C4-2B (cell line): ENCODE data around the gene CD24.

ENCODE experiments used
- H3K27ac ChIP-seq: fragments of 450-650 bp; 2 replicates; pipeline ENCODE4 v1.5.1; 2017
- ZFX ChIP-seq: fragments of 450-650 bp; IDR thresholded peaks from 2 replicates; pipeline ENCODE4 v1.6.1; 2017
- TF ChIP-seq, protein P1 (sequence below): fragments of 450-650 bp; conservative IDR thresholded peaks from 2 replicates; pipeline ENCODE4 v1.5.1; 2017; ENCODE audit warnings: mild to moderate bottlenecking

The CD24 gene

DNA sequence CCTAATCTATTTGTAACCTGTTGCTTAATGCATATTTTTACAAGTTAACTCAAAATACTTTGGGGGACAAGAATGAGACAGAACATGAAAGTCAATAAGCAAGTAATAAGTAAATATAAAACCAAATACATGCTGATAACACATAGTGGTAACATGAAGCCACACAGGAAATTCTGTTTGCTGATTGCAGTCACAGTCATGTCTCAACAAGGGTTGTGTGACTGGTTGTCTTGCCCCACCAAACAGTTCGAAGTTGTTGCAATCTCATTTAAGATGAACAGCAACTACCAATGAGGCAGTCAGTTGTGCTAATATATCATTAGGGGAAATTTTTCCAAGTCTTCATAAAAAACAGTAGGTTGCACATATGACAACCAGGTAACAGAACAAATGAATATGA is 14.5 kb downstream of the CD24 start:
- TF ChIP-seq, protein P1, sequence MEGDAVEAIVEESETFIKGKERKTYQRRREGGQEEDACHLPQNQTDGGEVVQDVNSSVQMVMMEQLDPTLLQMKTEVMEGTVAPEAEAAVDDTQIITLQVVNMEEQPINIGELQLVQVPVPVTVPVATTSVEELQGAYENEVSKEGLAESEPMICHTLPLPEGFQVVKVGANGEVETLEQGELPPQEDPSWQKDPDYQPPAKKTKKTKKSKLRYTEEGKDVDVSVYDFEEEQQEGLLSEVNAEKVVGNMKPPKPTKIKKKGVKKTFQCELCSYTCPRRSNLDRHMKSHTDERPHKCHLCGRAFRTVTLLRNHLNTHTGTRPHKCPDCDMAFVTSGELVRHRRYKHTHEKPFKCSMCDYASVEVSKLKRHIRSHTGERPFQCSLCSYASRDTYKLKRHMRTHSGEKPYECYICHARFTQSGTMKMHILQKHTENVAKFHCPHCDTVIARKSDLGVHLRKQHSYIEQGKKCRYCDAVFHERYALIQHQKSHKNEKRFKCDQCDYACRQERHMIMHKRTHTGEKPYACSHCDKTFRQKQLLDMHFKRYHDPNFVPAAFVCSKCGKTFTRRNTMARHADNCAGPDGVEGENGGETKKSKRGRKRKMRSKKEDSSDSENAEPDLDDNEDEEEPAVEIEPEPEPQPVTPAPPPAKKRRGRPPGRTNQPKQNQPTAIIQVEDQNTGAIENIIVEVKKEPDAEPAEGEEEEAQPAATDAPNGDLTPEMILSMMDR: no peak
- no peak for TF ChIP-seq ZFX

DNA sequence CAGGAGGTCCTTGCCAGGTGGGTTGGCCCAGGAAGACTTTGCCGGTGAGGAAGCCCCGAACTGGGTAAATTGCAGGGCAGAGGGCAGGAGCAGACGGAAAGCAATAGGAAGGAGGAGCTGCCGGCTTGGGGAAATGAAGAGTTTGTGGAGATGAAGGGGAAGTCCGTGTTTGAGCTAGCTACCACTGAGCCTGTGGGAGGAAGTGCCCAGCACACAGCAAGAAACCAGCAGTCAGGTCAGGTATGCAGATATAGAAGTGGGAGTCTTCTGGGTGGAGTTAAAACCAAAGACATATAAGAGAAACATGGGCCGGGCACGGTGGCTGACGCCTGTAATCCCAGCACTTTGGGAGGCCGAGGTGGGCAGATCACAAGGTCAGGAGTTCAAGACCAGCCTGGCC is 34.7 kb downstream of the CD24 start:
- H3K27ac ChIP-seq: peak overlapping the region; percentile 80
- TF ChIP-seq, protein P1: no peak
- no peak for TF ChIP-seq ZFX

More for the DNA sequence above, 14.5 kb downstream of the CD24 start:
- no peak overlapping the region for H3K27ac ChIP-seq

DNA sequence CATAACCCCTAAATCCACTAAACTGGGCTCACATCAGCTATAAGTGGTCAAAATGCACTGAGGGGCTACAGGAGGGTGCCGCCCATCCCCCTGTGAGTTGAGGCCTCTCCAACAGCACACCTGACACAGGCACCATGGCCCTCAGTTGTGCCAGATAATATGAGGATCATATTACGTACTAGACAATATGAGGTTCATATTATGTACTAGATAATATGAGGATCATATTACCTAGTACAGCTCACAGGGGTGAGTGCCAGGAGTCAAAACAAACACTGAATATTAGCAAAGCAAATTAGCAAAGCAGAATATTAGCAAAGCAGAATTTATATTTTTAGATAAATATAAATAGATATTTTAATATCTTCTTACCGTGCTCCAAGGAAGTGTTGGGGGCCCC is 35.3 kb downstream of the CD24 start:
- TF ChIP-seq, protein P1: no peak
- TF ChIP-seq ZFX: no peak
- peak overlapping the region; percentile 80 for H3K27ac ChIP-seq

DNA sequence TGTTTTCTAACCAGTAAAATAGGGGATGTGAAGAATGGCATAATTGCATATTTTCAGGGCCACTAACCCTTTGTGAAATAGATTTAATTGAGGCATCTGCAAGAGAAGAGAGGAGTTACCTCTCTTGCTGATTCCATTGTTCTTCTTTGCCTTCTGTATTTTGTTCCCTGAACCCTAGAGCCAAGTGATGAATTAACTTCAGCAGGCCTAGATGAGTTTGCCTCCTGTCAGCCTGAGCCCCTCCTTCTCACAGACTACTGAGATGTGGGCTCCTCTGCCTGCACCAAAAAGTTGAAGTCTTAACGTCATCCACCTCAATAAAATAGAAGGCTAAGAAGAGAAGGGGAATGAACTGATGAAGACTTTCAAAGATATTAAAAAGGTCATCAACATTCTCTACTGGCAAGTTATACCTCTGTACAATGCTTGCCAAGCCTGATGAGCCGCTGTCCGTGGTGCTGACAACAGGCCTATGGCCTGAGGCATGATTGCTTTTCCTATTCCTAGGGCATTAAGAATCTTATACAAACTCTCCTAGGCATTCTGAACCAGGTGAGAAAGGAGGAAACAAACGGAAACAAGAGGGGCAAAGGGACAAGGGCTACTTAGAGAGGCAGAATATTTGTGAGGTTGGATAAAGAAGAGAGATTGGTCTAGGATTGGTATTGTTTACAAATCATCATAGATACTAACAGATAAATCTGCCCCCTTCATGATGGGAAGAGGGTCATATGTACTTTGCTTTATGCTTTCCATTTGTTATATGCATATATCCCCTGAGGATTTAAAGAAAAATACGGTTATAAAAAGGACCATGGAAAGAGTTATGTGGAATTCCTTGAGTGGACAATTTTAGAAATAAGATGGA is 46.8 kb downstream of the CD24 start:
- no peak for TF ChIP-seq ZFX
- TF ChIP-seq, protein P1: no peak
- H3K27ac ChIP-seq: no peak overlapping the region

DNA sequence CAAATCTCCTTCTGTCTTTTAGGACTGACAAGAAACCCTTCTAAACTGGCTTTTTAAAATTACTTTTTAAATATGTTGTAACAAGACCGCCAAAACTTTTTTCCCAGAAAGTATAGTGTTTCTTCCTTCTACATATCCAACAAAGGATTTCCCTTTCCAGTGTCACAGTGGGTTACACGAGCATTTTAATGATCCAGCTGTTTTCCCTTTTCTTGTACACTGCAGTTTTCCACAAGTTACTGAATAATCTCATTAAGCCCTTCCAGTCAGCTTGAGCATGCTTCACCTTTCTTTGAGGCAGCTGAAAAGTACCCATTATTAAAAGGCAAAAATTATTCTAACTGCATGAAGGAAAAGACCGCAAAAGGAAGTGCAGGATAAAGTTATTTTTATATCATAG is 48.6 kb downstream of the CD24 start:
- no peak overlapping the region for H3K27ac ChIP-seq
- TF ChIP-seq, protein P1: no peak
- TF ChIP-seq ZFX: no peak

DNA sequence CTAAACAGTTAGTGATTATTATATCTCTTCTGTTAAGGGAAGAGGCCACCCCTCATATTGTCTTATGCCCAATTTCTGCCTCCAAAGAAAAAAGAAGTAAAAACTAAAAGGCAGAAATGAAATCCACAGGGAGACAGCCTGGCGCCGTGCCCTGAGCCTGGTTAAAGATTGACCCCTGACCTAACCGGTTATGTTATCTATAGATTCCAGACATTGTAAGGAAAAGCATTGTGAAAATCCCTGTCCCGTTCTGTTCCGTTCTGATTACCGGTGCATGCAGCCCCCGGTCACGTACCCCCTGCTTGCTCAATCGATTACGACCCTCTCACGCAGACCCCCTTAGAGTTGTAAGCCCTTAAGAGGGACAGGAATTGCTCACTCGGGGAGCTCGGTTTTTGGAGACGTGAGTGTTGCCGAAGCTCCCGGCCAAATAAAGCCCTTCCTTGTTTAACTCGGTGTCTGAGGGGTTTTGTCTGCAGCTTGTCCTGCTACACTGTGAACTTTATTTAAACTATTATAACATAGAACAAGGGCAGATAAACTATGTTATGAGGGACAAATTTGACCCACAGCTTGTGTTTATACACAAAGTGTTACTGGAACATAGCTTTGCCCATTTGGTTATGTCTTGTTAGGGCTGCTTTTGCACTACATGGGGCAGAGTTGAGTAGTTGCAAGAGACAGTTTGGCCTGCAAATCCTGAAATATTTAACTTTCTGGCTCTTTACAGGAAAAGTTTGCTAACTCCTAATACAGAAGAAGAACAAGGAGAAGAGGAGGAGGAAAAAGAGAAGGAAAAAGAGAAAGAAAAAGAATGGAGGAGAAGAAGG is 49.6 kb downstream of the CD24 start:
- TF ChIP-seq, protein P1: no peak
- TF ChIP-seq ZFX: no peak
- no peak overlapping the region for H3K27ac ChIP-seq

DNA sequence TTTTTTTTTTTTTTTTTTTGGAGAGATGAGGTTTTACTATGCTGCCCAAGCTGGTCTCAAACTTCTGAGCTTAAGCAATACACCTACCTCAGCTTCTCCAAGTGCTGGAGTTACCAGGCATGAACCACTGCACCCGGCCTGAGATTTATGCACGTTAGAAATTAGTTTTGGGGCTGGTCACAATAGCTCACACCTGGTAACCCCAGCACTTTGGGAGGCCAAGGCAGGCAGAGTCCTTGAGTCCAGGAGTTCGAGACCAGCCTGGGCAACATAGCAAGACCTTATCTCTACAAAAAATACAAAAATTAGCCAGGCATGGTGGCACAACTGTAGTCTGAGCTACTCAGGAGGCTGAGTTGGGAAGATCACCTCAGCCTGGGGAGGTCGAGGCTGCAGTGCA is 51.9 kb downstream of the CD24 start:
- no peak overlapping the region for H3K27ac ChIP-seq
- no peak for TF ChIP-seq ZFX
- TF ChIP-seq, protein P1: no peak
